Stimulated activated naive CD8-positive, alpha-beta T cell treated with anti-CD3 and anti-CD28 coated beads, Interleukin-15, Interleukin-2, amounts not matched to agents 100 ng/mL and 50 ng/mL, for 24 hours (primary cell): ENCODE data around the gene SHCBP1.
"Not testable (repeated sequence)": the region's sequence is repeated elsewhere in the genome, so short reads cannot be mapped to it uniquely, and the experiment has no call there.

Experiments used
- H3K27ac Mint-ChIP-seq: one replicate; pipeline ENCODE4 v1.8.0; 2021; ENCODE audit warnings: mild to moderate bottlenecking, mixed read lengths
- H3K27me3 Mint-ChIP-seq: one replicate; pipeline ENCODE4 v1.8.0; 2021; ENCODE audit warnings: mixed read lengths
- H3K36me3 Mint-ChIP-seq: one replicate; pipeline ENCODE4 v1.8.0; 2021; ENCODE audit warnings: low read depth, mixed read lengths
- H3K4me1 Mint-ChIP-seq: one replicate; pipeline ENCODE4 v1.8.0; 2021; ENCODE audit warnings: low read depth, mixed read lengths
- H3K4me3 Mint-ChIP-seq: one replicate; pipeline ENCODE4 v1.8.0; 2021; ENCODE audit warnings: mild to moderate bottlenecking, mixed read lengths
- H3K9me3 Mint-ChIP-seq: one replicate; pipeline ENCODE4 v1.8.0; 2021; ENCODE audit warnings: mixed read lengths

SHCBP1 gene

DNA sequence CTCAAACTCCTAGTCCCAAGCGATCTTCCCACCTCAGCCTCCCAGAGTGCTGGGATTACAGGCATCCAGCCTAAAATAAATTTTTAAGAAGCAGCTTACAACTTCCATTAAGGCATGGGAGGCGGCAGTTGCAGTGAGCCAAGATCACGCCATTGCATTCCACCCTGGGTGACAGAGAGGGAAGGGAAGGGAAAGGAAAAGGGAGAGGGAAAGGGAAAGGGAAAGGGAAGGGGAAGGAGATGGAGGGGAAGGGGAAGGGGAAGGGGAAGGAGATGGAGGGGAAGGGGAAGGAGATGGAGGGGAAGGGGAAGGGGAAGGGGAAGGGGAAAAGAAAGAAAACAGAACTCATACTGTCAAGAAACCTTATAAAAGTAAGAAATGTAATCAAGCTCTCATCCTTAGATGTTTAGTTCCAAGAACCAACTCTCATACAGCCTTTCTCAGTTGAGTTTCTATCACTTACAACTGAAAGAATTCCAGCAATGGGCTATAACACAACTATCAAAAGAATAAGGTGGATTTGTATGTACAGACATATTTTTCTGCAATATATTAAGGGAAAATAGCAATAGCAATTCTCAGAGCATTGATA is 43.1 kb downstream of the SHCBP1 start:
- peaks cover 2% of the 10 kb centered on the region for H3K4me1 Mint-ChIP-seq

DNA sequence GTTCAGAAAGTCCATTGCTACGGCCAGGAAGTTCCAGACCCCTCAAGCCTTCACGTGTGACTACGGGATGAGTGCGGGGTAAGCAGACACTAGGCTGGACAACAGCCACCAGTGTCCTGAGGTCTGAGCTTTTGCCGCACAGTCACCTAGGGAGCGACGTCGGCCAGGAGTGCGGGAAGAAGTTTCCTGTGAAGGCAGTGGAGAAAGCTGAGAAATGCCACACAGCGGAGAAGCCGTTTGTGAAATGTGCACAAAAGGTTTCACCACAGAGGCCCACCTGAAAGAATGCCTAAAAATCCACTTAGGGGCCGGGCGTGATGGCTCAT is 47.4 kb downstream of the SHCBP1 start:
- no peaks in the 10 kb centered on the region for H3K27me3 Mint-ChIP-seq
- H3K4me1 Mint-ChIP-seq, result no peaks in the 10 kb centered on the region
- no peaks in the 10 kb centered on the region for H3K9me3 Mint-ChIP-seq
- H3K36me3 Mint-ChIP-seq, result no peaks in the 10 kb centered on the region
- no peak overlapping the region for H3K4me3 Mint-ChIP-seq
- H3K27ac Mint-ChIP-seq, result no peak overlapping the region

More for the DNA sequence above, 43.1 kb downstream of the SHCBP1 start:
- no peak overlapping the region for H3K4me3 Mint-ChIP-seq
- H3K36me3 Mint-ChIP-seq, result peaks cover 23% of the 10 kb centered on the region
- H3K27me3 Mint-ChIP-seq, result no peaks in the 10 kb centered on the region
- no peak overlapping the region for H3K27ac Mint-ChIP-seq
- H3K9me3 Mint-ChIP-seq, result no peaks in the 10 kb centered on the region

GRCh38 chr16:46573008-46573833 is 48.0 kb downstream of the SHCBP1 start:
- no peak overlapping the region for H3K4me3 Mint-ChIP-seq
- no peaks in the 10 kb centered on the region for H3K4me1 Mint-ChIP-seq
- H3K36me3 Mint-ChIP-seq, result no peaks in the 10 kb centered on the region
- no peaks in the 10 kb centered on the region for H3K27me3 Mint-ChIP-seq
- no peak overlapping the region for H3K27ac Mint-ChIP-seq
- no peaks in the 10 kb centered on the region for H3K9me3 Mint-ChIP-seq

DNA sequence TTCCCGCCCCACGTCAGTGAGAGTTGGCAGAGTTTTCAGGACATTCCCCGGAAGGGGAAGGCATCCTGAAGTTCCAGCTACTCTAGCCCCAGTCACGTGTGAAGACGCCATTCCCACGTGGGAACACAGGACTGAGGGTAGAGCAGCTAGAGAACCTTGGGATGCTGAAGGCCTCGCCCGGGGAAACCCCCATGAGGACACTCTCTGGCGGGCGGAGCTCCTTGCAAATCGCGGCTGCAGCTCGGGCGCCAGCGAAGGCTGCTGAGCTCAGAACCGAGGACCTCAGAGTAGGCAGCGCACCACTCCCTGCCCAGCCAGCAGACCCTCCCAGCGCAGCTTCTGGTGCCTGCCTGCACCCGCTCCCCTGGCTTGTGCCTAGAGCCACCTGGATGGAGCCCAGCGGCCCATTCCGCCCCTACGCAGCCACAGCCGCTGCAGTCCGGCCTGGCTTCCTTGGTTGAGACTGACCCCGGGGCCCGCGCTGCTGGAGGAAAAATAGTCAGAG is 51.9 kb downstream of the SHCBP1 start:
- H3K27ac Mint-ChIP-seq, result no peak overlapping the region
- H3K9me3 Mint-ChIP-seq, result no peaks in the 10 kb centered on the region
- H3K27me3 Mint-ChIP-seq, result no peaks in the 10 kb centered on the region
- no peaks in the 10 kb centered on the region for H3K4me1 Mint-ChIP-seq
- H3K36me3 Mint-ChIP-seq, result no peaks in the 10 kb centered on the region
- no peak overlapping the region for H3K4me3 Mint-ChIP-seq

DNA sequence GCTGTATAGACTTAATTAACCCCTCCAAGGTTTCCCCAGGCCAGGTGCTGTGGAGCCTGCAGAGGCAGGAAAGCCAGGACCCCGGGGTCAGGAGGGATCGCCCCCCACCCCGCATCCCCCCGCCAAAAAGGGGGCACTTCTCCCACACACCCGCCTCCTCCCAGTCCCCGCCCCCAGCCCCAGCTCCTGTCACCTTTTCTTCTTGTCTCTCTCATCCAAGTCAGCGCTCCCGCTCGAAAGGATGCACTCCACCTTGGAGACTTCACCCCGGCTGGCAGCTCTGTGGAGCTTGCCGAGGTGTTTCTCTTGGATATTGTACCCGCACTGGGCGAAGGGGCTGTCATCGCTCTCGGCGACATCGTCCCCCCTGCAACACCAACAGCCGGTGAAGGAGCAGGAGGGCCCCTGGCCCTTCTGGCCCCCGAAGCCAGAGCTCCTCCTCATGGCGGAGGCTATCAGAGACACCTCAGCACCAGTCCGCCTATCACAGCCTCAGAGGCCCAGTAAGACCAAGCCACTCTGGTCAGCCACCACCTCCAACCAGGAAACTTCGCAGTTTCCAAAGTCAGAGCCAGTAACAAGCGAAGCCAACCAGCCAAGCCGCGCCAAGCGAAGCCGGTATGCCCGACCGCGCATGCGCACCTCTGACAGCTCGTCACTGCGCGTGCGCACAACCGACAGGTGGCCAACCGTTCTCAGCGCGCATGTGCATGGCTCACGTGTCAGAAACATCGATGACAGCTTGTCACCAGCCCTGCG is 52.5 kb downstream of the SHCBP1 start:
- H3K4me1 Mint-ChIP-seq, result no peaks in the 10 kb centered on the region
- peaks cover 5% of the 10 kb centered on the region for H3K27me3 Mint-ChIP-seq
- no peak overlapping the region for H3K4me3 Mint-ChIP-seq
- H3K36me3 Mint-ChIP-seq, result no peaks in the 10 kb centered on the region
- H3K27ac Mint-ChIP-seq, result no peak overlapping the region
- H3K9me3 Mint-ChIP-seq, result no peaks in the 10 kb centered on the region

- H3K27ac Mint-ChIP-seq, result no peak overlapping the region
- no peaks in the 10 kb centered on the region for H3K9me3 Mint-ChIP-seq
- no peaks in the 10 kb centered on the region for H3K4me1 Mint-ChIP-seq
- peaks cover 13% of the 10 kb centered on the region for H3K27me3 Mint-ChIP-seq
- no peaks in the 10 kb centered on the region for H3K36me3 Mint-ChIP-seq
- H3K4me3 Mint-ChIP-seq, result no peak overlapping the region
Observed at GRCh38 chr16:46562979-46563378, 58.2 kb downstream of the SHCBP1 start.

- Mint-ChIP-seq H3K27ac (no peak overlapping the region), H3K27me3 (peaks cover 22% of the 10 kb centered on the region), H3K4me1 (no peaks in the 10 kb centered on the region), H3K9me3 (no peaks in the 10 kb centered on the region), H3K4me3 (no peak overlapping the region), H3K36me3 (no peaks in the 10 kb centered on the region)
Observed at GRCh38 chr16:46558018-46558417, 63.2 kb downstream of the SHCBP1 start.

DNA sequence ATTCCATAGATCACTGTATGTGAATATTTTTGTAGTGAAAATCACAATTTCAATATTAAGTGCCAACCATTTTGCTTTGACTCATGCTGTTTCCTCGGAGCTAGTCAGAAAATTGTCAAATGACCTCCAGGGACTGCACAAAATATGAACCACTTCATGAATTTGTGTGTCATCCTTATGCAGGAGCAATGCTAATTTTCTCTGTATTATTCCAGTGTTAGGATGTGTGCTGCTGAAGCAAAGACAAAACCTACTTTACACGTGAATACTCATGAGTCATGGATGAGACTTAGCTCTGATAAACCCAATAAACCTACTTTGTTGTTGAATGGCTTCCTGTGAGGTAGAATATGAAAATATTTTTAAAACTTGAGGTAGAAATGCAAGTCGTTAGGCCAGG is 65.2 kb downstream of the SHCBP1 start:
- Mint-ChIP-seq H3K4me3 (no peak overlapping the region), H3K27me3 (peaks cover 18% of the 10 kb centered on the region), H3K27ac (no peak overlapping the region), H3K9me3 (no peaks in the 10 kb centered on the region), H3K36me3 (no peaks in the 10 kb centered on the region), H3K4me1 (no peaks in the 10 kb centered on the region)

DNA sequence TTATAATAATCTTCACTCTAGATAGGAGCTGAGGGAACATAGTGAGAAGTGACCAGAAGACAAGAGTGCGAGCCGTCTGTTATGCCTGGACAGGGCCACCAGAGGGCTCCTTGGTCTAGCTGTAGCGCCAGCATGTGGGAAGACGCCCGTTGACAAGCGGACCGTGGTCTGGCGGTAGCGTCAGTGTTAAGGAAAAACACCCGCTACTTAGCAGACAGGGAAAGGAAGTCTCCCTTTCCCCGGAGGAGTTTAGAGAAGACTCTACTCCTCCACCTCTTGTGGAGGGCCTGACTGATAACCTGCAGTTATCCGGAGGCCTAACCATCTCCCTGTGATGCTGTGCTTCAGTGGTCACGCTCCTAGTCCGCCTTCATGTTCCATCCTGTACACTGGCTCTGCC is 66.7 kb downstream of the SHCBP1 start:
- H3K4me3 Mint-ChIP-seq, H3K9me3 Mint-ChIP-seq, H3K36me3 Mint-ChIP-seq, H3K4me1 Mint-ChIP-seq, H3K27ac Mint-ChIP-seq: not testable (repeated sequence)
- H3K27me3 Mint-ChIP-seq, result peaks cover 23% of the 10 kb centered on the region

DNA sequence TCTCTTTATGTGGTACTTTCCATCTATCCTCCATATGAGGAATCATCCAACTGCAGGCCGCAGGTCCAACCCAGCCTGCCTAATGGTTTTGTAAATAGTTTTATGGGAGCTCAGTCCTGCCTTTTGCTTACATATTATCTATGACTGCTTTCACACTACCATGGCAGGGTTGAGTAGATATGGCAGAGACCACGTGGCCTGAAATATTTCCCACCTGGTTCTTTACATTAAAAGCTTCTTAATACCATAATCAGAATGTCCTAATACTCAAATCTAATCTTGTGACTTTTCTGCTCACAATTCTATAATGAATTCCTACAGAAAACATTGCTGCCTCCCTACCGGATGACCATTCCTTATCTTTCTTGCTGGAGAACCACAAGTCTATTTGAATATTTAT is 71.7 kb downstream of the SHCBP1 start:
- peaks cover 5% of the 10 kb centered on the region for H3K27me3 Mint-ChIP-seq
- no peaks in the 10 kb centered on the region for H3K36me3 Mint-ChIP-seq
- no peaks in the 10 kb centered on the region for H3K9me3 Mint-ChIP-seq
- H3K27ac Mint-ChIP-seq, result no peak overlapping the region
- H3K4me1 Mint-ChIP-seq, result no peaks in the 10 kb centered on the region
- H3K4me3 Mint-ChIP-seq, result no peak overlapping the region
